Measurements from ENCODE around the gene HMX3.

Gene HMX3

DNA sequence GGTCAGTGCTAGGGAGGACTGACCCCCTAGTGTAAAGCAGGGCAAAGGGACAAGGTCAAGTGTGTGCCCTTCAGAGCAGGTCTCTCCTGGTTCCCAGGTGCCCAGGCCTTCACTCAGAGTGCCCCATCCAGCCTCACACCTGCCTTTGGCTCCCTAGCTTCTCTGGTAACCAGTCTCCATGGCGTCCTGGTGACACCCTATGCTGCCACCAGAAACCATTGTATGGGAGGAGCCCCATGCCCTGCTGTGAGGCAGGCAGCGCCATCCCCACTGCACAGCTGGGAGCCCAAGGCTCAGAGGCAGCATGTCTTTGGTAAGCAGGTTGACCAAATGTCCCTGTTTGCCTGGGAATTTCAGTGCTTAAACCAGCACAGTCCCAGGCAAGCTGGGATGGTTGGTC lies 33.1 kb upstream of the HMX3 start:
- TF ChIP-seq EZH2 (IDR thresholded peaks at IDR 0.05; ENCODE audit: borderline replicate concordance, low read length): no peak
- TF ChIP-seq, protein P1, sequence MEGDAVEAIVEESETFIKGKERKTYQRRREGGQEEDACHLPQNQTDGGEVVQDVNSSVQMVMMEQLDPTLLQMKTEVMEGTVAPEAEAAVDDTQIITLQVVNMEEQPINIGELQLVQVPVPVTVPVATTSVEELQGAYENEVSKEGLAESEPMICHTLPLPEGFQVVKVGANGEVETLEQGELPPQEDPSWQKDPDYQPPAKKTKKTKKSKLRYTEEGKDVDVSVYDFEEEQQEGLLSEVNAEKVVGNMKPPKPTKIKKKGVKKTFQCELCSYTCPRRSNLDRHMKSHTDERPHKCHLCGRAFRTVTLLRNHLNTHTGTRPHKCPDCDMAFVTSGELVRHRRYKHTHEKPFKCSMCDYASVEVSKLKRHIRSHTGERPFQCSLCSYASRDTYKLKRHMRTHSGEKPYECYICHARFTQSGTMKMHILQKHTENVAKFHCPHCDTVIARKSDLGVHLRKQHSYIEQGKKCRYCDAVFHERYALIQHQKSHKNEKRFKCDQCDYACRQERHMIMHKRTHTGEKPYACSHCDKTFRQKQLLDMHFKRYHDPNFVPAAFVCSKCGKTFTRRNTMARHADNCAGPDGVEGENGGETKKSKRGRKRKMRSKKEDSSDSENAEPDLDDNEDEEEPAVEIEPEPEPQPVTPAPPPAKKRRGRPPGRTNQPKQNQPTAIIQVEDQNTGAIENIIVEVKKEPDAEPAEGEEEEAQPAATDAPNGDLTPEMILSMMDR (IDR thresholded peaks at IDR 0.05; ENCODE audit: low read length): no peak
- no peak overlapping the region for H2AFZ ChIP-seq (ENCODE audit: low read length)
- H3K27me3 ChIP-seq (ENCODE audit: insufficient read depth, low read length): no peaks in the 10 kb centered on the region
- no peaks in the 10 kb centered on the region for H3K36me3 ChIP-seq (ENCODE audit: insufficient read depth, low read length)
- no peaks in the 10 kb centered on the region for H3K4me1 ChIP-seq (ENCODE audit: insufficient read depth, low read length, severe bottlenecking)
- no peaks in the 10 kb centered on the region for H3K9me2 ChIP-seq (ENCODE audit: low read depth, low read length)
- no peaks in the 10 kb centered on the region for H3F3A ChIP-seq (ENCODE audit: insufficient read depth, low read length)
- no peak overlapping the region for H3K9ac ChIP-seq (ENCODE audit: low read length)
- H3K4me3 ChIP-seq (ENCODE audit: low read depth, low read length, poor library complexity, severe bottlenecking): no peak overlapping the region
- H3K9me3 ChIP-seq (ENCODE audit: low read length): no peaks in the 10 kb centered on the region
- H4K20me1 ChIP-seq (ENCODE audit: insufficient read depth, low read length): no peaks in the 10 kb centered on the region
- no peak overlapping the region for H3K4me2 ChIP-seq (ENCODE audit: low read length)
- no peaks in the 10 kb centered on the region for H3K79me2 ChIP-seq (ENCODE audit: insufficient read depth, low read length)
- H3K27ac ChIP-seq (ENCODE audit: low read depth, low read length, poor library complexity, severe bottlenecking): no peak overlapping the region

DNA sequence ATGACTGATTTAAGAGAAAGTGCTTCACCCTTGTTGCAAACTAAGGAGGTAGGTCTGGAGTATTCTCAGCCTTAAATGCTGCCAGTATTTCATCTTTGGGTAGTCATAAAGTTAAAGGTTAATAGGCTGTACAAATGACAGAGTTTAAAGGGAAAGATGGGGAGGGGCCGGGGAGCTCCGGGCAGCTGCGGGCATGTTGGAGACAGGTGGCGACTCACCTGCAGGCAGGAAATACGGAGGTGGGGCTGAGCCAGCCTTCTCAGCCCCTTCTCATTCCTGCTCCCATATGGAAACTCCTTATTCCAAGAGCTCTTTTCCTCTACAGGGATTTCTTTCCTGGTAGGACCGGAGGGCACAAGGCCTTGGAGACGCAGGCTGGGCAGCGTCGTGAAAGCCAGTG lies 31.8 kb upstream of the HMX3 start:
- no peak overlapping the region for H3K4me2 ChIP-seq (ENCODE audit: low read length)
- TF ChIP-seq, protein P1 (IDR thresholded peaks at IDR 0.05; ENCODE audit: low read length): no peak
- no peak for TF ChIP-seq EZH2 (IDR thresholded peaks at IDR 0.05; ENCODE audit: borderline replicate concordance, low read length)

DNA sequence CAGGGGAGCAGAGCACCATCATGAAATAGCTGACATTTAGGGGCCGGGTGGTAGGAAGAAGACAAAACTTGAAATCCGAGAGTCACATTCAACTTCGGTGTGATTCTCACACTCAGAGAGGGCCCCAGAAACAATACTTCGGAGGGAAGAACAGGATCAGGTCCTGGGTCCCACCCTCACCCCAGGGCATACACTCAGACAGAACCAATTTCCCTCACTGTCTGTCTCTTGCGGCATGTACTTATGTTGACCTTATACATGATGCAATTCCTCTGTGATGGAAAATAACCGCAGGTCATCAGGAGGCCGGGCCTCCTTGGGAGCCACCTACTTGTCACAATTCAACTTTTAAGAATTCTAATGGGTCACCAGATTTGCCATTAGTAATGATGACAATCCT lies 26.3 kb upstream of the HMX3 start:
- H3K4me1 ChIP-seq (ENCODE audit: insufficient read depth, low read length, severe bottlenecking): no peaks in the 10 kb centered on the region
- H3K9me3 ChIP-seq (ENCODE audit: low read length): no peaks in the 10 kb centered on the region
- H3K4me3 ChIP-seq (ENCODE audit: low read depth, low read length, poor library complexity, severe bottlenecking): no peak overlapping the region
- no peaks in the 10 kb centered on the region for H3F3A ChIP-seq (ENCODE audit: insufficient read depth, low read length)
- H3K27me3 ChIP-seq (ENCODE audit: insufficient read depth, low read length): no peaks in the 10 kb centered on the region; the same call in 1 of the 2 replicates
- no peaks in the 10 kb centered on the region for H3K79me2 ChIP-seq (ENCODE audit: insufficient read depth, low read length)
- H3K36me3 ChIP-seq (ENCODE audit: insufficient read depth, low read length): no peaks in the 10 kb centered on the region
- no peak overlapping the region for H2AFZ ChIP-seq (ENCODE audit: low read length)
- no peaks in the 10 kb centered on the region for H4K20me1 ChIP-seq (ENCODE audit: insufficient read depth, low read length)
- no peak overlapping the region for H3K9ac ChIP-seq (ENCODE audit: low read length)
- no peak for TF ChIP-seq EZH2 (IDR thresholded peaks at IDR 0.05; ENCODE audit: borderline replicate concordance, low read length)
- TF ChIP-seq, protein P1 (IDR thresholded peaks at IDR 0.05; ENCODE audit: low read length): no peak
- no peak overlapping the region for H3K27ac ChIP-seq (ENCODE audit: low read depth, low read length, poor library complexity, severe bottlenecking)
- H3K9me2 ChIP-seq (ENCODE audit: low read depth, low read length): no peaks in the 10 kb centered on the region
- no peak overlapping the region for H3K4me2 ChIP-seq (ENCODE audit: low read length)

More for the DNA sequence above, 31.8 kb upstream of the HMX3 start:
- no peaks in the 10 kb centered on the region for H3K36me3 ChIP-seq (ENCODE audit: insufficient read depth, low read length)
- H4K20me1 ChIP-seq (ENCODE audit: insufficient read depth, low read length): no peaks in the 10 kb centered on the region
- H3K4me1 ChIP-seq (ENCODE audit: insufficient read depth, low read length, severe bottlenecking): no peaks in the 10 kb centered on the region
- H3F3A ChIP-seq (ENCODE audit: insufficient read depth, low read length): no peaks in the 10 kb centered on the region
- no peaks in the 10 kb centered on the region for H3K9me2 ChIP-seq (ENCODE audit: low read depth, low read length)
- H3K27ac ChIP-seq (ENCODE audit: low read depth, low read length, poor library complexity, severe bottlenecking): no peak overlapping the region
- no peaks in the 10 kb centered on the region for H3K27me3 ChIP-seq (ENCODE audit: insufficient read depth, low read length)
- H3K9me3 ChIP-seq (ENCODE audit: low read length): no peaks in the 10 kb centered on the region
- no peak overlapping the region for H2AFZ ChIP-seq (ENCODE audit: low read length)
- H3K9ac ChIP-seq (ENCODE audit: low read length): no peak overlapping the region
- H3K79me2 ChIP-seq (ENCODE audit: insufficient read depth, low read length): no peaks in the 10 kb centered on the region
- no peak overlapping the region for H3K4me3 ChIP-seq (ENCODE audit: low read depth, low read length, poor library complexity, severe bottlenecking)
